Measurements from ENCODE around the gene RNF11. TPM values are rescaled to one million over a fixed set of nuclear protein-coding genes. Genes with fewer than 3 reads are reported as not detected.

RNF11 gene
- total RNA-seq, 1 donor from 2014 or later = 121 TPM

DNA sequence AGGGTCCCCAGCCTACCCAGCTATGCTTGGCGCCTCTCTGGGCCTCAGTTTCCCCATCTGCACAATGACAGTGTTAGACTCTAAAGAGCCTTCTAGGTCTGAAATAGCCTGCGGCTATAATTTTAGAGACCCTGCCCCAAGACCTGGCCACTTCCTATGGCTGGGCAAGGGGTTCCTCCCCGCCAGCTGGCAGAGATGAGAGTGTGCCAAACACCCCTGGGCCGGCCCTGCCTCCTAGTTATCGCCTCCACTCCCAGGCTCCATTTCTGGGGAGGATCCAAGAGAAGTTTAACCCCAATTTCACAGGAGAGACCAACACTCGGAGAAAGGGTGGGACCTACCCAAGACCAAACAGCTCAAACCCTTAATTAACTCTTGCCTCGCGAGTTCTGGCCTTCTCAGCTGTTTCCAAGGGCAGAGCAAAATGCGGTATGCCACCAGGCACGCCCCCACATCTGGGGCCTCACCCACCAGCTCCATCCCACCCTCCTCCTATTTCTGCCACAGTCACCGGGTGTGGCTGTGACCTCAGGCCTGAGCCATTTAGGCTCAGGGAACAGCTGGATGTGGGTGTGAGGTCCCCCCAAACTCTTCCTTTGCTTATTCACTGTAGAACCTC lies 58.6 kb downstream of the RNF11 start:
- DNase-seq (ENCODE audit: low spot score) = peak; percentile 45

DNA sequence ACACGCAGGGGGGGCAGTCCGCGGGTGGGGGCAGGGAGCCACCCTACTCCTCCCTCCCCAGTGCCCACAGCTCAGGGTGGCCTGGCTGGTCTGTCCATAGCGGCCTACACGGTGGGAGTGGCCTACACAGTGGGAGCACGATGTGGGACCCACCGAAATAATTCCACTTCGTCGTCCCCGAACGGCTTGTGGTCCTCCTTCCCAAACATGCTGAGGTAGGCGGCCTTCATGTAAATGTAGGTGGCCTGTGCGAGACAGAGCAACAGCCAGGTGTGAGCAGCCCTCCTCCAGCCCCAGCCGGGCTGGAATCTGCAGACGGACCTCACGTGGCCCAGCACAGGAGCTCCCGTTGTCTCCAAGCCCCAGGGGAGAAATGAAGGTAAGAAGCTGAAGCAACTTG lies 59.9 kb downstream of the RNF11 start:
- peak; percentile 65 for DNase-seq (ENCODE audit: low spot score)

- DNase-seq (ENCODE audit: low spot score) = peak; percentile 93
Observed at GRCh38 chr1:51296383-51297357, 60.6 kb downstream of the RNF11 start.

GRCh38 chr1:51297401-51298321 lies 61.6 kb downstream of the RNF11 start:
- peak; percentile 77 for DNase-seq (ENCODE audit: low spot score)

DNA sequence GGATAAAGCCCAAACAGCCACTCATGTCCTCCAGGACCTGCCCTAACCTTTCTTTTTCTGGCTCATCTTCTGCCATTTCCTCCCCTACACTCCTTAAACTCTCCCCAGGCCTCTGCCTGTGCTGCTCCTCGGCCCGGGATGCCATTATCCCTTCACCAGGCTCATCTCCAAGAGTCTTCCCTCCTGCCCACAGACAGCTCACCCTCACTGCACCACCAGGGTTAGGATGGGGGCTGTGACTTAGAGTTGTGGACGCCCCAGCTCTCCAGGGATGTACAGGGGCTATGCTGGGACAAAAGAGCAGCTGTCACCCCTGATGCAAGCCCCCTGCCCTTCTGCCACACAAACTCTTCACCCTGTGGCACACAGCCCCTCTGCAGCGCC lies 62.2 kb downstream of the RNF11 start:
- peak; percentile 65 for DNase-seq (ENCODE audit: low spot score)

DNA sequence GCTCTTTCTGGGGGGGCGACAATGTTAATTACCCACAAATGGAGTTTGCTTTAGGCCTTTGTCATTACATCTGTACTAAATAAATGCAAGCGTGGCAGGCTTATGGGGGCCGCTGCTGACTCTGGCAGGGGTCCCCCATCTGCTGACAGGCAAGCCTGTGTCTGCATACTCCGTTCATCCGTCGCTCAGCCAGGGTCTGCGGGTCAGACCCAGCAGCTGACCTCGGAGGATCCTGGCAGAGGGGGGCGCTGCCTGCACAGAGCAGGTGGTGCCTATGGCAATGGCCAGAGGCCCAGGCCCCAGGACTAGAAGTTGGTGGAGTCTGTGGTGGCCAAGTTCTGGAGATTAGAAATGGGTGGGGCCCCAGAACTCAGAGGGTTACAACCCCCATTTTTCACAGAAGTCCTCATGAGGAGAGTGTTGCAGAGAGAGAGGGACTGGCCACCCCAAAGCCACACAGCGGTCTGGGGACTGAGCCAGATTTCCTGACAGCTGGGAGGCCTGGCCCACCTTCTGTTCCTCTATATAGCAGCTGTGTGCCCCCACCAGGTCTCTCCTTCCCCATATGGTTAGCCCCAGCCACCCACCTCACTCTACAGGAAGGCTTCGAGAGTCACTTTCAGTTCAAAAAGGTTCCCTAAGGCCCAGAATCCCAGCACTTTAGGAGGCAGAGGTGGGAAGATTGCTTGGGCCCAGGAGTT lies 63.3 kb downstream of the RNF11 start:
- peak; percentile 71 for DNase-seq (ENCODE audit: low spot score)

DNA sequence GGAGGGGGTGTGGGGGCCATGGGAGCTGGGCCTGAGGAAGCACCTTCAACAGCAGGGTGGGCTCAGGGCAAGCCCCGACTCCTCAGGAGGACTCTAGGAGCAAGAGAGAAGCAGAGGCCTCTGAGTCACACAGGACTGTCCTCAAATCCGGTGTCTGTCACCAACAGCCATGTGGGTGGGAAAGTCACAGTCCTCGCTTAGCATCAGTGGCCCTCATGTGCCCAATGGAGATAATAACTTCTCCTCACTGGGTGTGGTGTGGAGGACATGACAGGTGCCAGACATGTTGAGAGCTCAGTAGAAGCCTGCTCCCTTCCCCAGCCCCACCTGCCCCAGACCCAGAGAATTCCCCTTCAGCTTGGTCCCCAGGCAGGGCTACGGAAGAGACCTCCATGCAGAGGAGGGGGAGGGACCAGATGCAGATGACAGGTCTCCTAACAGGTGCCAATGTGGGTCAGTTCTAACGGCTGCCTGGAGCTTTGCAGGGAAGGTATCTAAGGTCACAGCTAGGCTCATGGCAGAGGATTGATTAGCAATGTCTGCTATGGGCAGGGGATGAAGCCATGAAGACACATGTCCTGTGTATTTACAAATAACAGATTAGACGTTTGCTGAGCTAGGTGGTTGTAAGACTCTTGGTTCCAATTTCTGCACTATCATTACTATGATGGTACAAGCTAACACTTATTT lies 64.1 kb downstream of the RNF11 start:
- peak; percentile 43 for DNase-seq (ENCODE audit: low spot score)

DNA sequence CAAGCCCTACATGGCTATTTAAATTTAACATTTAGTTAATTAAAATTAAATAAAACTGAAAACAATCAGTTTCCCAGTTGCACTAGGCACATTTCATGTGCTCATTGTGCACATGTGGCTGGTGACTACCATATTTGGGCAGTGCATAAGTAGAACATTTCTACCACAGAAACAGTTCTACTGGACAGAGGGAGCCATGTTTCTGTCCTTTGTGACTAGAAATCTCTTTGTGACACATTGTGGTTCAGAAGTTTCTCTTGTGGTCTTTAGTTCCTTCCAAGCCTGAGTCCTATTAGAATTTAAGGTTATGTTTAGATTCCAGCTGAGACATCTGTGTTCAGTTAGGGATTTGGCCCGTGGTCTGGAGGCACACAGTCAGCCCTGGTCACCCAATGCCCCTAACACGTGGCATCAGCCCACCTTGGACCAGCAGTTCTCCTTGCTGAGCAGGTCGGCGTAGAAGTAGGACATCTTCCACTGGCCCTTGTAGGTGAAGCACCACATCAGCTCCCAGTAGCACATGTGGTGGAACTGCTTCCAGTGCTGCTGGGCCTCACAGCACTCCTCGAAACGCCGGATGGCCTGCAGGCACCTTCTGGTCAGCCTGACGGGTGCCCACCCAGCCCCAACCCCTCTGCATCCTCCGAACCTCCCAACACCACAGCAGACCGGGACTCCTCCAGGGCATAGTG lies 65.2 kb downstream of the RNF11 start:
- DNase-seq (ENCODE audit: low spot score) = no peak

DNA sequence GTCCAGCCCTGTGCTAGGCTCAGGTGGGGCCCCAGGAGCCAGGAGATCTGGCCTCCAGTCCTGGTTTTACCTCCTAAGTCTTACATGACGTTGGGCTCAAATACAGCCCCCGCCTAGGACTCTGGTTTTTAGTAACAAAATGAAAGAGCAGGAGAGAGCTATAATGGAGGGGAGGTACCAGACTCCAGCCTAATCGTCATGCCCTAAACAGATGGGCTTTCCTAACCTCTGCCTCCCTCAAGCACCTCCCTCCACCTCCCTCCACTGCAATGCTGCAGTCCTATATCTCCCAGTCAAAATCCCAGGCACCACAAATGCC lies 65.7 kb downstream of the RNF11 start:
- DNase-seq (ENCODE audit: low spot score) = no peak

GRCh38 chr1:51302270-51302669 lies 66.2 kb downstream of the RNF11 start:
- no peak for DNase-seq (ENCODE audit: low spot score)

- no peak for DNase-seq (ENCODE audit: low spot score)
Observed at GRCh38 chr1:51302746-51303145, 66.7 kb downstream of the RNF11 start.

- DNase-seq (ENCODE audit: low spot score) = no peak
Observed at GRCh38 chr1:51303315-51303714, 67.2 kb downstream of the RNF11 start.

DNA sequence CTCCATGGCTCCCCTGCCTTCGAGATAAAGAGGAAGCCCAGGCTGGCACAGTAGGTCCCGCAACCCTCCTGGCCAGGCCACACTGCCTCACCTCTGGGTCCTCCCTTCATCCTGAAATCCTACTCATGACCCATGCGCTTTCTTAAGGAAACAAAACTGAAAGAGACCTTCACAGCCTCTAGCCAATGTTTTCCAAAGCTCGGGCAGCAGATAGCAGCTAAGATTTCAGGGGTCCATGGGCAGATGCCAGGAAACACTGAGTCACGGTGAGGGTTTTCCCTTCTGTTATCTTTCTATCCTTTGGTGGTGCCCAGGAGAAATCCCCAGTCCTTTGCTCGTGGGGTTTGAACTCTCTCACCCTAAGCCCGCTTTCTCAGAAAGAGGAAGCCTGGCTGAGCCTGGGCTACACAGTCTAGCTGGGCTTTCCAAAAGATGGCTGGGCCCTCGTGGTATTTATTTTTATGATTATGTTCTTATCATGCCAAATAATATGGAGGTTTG lies 67.7 kb downstream of the RNF11 start:
- DNase-seq (ENCODE audit: low spot score) = no peak

- no peak for DNase-seq (ENCODE audit: low spot score)
Observed at GRCh38 chr1:51304360-51304759, 68.3 kb downstream of the RNF11 start.

GRCh38 chr1:51305371-51305823 lies 69.3 kb downstream of the RNF11 start:
- DNase-seq (ENCODE audit: low spot score) = no peak

GRCh38 chr1:51306950-51307349 lies 70.9 kb downstream of the RNF11 start:
- no peak for DNase-seq (ENCODE audit: low spot score)

- DNase-seq (ENCODE audit: low spot score) = no peak
Observed at GRCh38 chr1:51308636-51309035, 72.6 kb downstream of the RNF11 start.

GRCh38 chr1:51309291-51309690 lies 73.2 kb downstream of the RNF11 start:
- DNase-seq (ENCODE audit: low spot score) = no peak

DNA sequence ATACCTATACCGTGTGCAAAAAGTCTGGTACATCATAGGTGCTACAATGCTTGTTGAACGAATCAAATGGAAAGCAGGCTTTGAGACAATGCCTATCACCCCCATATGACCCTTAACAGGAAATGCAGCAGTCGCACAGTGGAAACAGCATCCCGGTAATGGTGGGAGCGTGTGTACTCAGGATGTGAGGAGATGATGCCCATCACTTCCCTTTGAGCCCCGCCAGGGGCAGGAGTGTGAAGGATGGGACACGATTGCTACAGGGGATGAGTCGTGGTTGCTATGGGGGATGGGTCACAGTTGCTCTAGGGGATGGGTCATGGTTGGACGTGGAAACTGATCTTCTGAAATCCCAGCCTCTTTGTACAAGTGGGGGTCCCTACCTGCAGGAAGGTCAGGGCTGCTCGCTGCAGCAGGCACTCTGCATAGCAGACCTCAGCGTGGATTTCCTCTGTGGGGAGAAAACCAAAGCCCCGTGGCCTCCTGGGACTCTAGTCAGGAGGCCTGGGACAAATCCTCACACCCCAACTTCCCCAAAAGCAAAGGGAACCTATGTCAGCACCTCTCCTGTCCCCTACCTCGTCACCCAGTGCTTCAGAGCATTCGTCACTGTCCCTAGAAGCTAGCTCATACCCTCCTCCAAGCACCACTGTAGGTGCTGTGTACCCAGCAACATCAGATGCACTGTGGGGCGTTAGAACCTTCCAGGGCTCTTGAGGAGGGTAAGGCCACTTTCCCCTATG lies 75.0 kb downstream of the RNF11 start:
- DNase-seq (ENCODE audit: low spot score) = no peak
